Neural cell (in vitro differentiated cells): ENCODE results near the gene PNRC2.

ENCODE experiments used
- CTCF ChIP-seq: fragments of 450-650 bp; IDR thresholded peaks from 2 replicates; pipeline ENCODE4 v1.5.1; 2014; ENCODE audit warnings: antibody characterized with exemption, mild to moderate bottlenecking, moderate library complexity; ENCODE audit not compliant: poor library complexity, severe bottlenecking
- EP300 ChIP-seq: fragments of 450-650 bp; conservative IDR thresholded peaks from 2 replicates; pipeline ENCODE4 v1.6.1; 2014; ENCODE audit warnings: antibody characterized with exemption, mild to moderate bottlenecking, moderate library complexity; ENCODE audit not compliant: poor library complexity, severe bottlenecking
- EZH2 ChIP-seq: fragments of 200-600, 300-800 bp; shearing (Covaris generic), sonication (generic); IDR thresholded peaks from 2 replicates; pipeline ENCODE4 v1.6.1; 2014; ENCODE audit warnings: antibody characterized with exemption, low read length, borderline replicate concordance, mild to moderate bottlenecking; ENCODE audit not compliant: insufficient read depth, poor library complexity, severe bottlenecking
- MXI1 ChIP-seq: fragments of 450-650 bp; conservative IDR thresholded peaks from 2 replicates; pipeline ENCODE4 v1.6.1; 2014; ENCODE audit warnings: antibody characterized with exemption, mild to moderate bottlenecking; ENCODE audit not compliant: poor library complexity, severe bottlenecking
- POLR2AphosphoS5 ChIP-seq: IDR thresholded peaks from 2 replicates; pipeline ENCODE4 v1.6.1; 2012
- RAD21 ChIP-seq: fragments of 450-650 bp; conservative IDR thresholded peaks from 2 replicates; pipeline ENCODE4 v1.6.1; 2014; ENCODE audit warnings: antibody characterized with exemption, mild to moderate bottlenecking, moderate library complexity
- REST ChIP-seq: IDR thresholded peaks from 2 replicates; pipeline ENCODE4 v1.6.1; 2012; ENCODE audit warnings: borderline replicate concordance
- TAF1 ChIP-seq: IDR thresholded peaks from 2 replicates; pipeline ENCODE4 v1.6.1; 2012; ENCODE audit warnings: low read depth

- TF ChIP-seq EZH2 = no peak
- no peak for TF ChIP-seq MXI1
- TF ChIP-seq CTCF = no peak
- TF ChIP-seq POLR2AphosphoS5 = no peak
- TF ChIP-seq TAF1 = no peak
- no peak for TF ChIP-seq RAD21
- TF ChIP-seq EP300 = no peak
- no peak for TF ChIP-seq REST
Measured at GRCh38 chr1:23924601-23925000, 35.0 kb upstream of the PNRC2 start.
